ENCODE measurements around the gene NUDT8.

DNA sequence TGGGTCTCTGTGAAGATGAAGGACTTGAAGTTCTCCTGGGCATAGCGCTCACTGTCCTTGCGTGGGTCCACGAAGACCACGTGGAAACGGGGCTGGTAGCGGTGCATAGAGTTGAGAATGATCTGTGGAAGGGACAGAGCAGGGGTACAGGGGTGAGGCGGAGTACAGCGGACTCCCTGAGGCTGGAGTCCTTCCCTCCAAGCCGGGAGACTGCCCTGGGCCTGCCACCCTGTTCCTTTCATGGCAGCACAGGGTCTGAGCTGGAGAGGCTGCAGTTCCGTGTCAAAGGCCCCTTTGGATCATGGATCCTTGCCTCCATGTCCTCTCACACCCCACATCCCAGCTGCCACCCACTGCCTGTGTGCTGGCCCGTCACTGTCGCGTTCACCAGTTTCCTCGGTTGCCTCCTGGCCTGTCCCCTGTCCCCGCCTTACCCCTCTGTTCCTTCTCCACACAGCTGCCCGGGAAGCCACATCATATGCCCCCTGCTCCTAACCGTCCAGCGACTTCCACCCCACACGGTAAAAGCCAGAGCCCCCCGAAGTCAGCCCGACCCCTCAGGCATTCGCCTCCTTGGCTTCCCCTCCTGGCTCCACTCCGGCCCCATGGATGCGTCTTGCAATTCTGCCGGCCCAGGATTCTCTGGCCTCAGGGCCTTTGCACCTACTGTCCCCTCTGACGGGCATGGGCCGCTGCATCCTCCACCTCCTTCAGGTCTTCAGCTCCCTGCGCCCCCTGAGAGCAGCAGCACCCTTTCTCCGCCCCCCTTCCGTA is 3.4 kb upstream of the NUDT8 start:
- TF ChIP-seq CTCF (IDR thresholded peaks at IDR 0.05; ENCODE audit: insufficient read depth, low read depth, low read length), result no peak
- no peak for TF ChIP-seq EZH2 (IDR thresholded peaks at IDR 0.05; ENCODE audit: insufficient read depth, low read length)

All from astrocyte (in vitro differentiated cells and primary cell).